SK-N-SH (cell line): Measurements from ENCODE around the gene YY1. TPM values are rescaled to one million over a fixed set of nuclear protein-coding genes. Genes with fewer than 3 reads are reported as not detected.
A peak's percentile ranks its signal among the peaks of the same experiment; 100 is the strongest.

Experiments
- CTCF ChIA-PET: fragments of 300-600, 350-600 bp; formaldehyde crosslinking; extraction: SDS; loops from one replicate; lab custom pipeline; 2021; lab: Yijun Ruan, JAX
- POLR2A ChIA-PET: fragments of 350-600 bp; sonication (Branson Sonifier 250); formaldehyde crosslinking; extraction: SDS; loops from one replicate; lab custom pipeline; 2020; ENCODE audit warnings: antibody characterized with exemption, inconsistent platforms; lab: Yijun Ruan, JAX
- DNase-seq: peaks from one replicate; pipeline ENCODE4 v3.0.0; 2012
- H2AFZ ChIP-seq: fragments of 200-600 bp; sonication (generic); 2 replicates; pipeline ENCODE4 v1.8.1; 2016; ENCODE audit warnings: antibody characterized with exemption, mild to moderate bottlenecking, low read depth
- H3F3A ChIP-seq: fragments of 200-600 bp; sonication (generic); replicated peaks from 2 replicates; pipeline ENCODE3; 2016; ENCODE audit warnings: antibody characterized with exemption, mild to moderate bottlenecking; ENCODE audit not compliant: insufficient read depth
- H3K27ac ChIP-seq, 2 experiments: fragments of 200-500 bp in 1 of 2; fragments of 200-600 bp in 1 of 2; sonication (Bioruptor generic) in 1 of 2; sonication (generic), shearing (Covaris generic) in 1 of 2; 2 replicates each; pipeline versions ENCODE4 v1.5.1 to v1.6.1; 2014 to 2016; ENCODE audit warnings: low read depth in 2 of 2, inconsistent platforms in 1 of 2, low read length in 1 of 2, mild to moderate bottlenecking in 1 of 2, mixed read lengths in 1 of 2
- H3K27me3 ChIP-seq: fragments of 200-600 bp; sonication (generic), shearing (Covaris generic); 2 replicates; pipeline ENCODE4 v1.6.1; 2016; ENCODE audit warnings: mixed run types; ENCODE audit not compliant: insufficient read depth
- H3K36me3 ChIP-seq, 2 experiments: fragments of 200-500 bp in 1 of 2; fragments of 200-600 bp in 1 of 2; sonication (Bioruptor generic) in 1 of 2; sonication (generic) in 1 of 2; replicated peaks in 1 of 2; 2 replicates each; pipeline versions ENCODE3 to v1.5.1; 2014 to 2016; ENCODE audit warnings: low read length in 1 of 2, mild to moderate bottlenecking in 1 of 2; ENCODE audit not compliant: insufficient read depth in 2 of 2, control insufficient read depth in 1 of 2
- H3K4me1 ChIP-seq, 2 experiments: fragments of 200-500 bp in 1 of 2; fragments of 200-600 bp in 1 of 2; sonication (Bioruptor generic) in 1 of 2; sonication (generic), shearing (Covaris generic) in 1 of 2; 2 replicates each; pipeline versions ENCODE4 v1.5.1 to v1.6.1; 2014 to 2016; ENCODE audit warnings: low read depth in 1 of 2, low read length in 1 of 2, mixed run types in 1 of 2; ENCODE audit not compliant: insufficient read depth in 2 of 2, control insufficient read depth in 1 of 2
- H3K4me2 ChIP-seq: fragments of 200-600 bp; sonication (generic), shearing (Covaris generic); 2 replicates; pipeline ENCODE4 v1.6.1; 2017; ENCODE audit warnings: mixed run types
- H3K4me3 ChIP-seq, 2 experiments: fragments of 200-500 bp in 1 of 2; fragments of 200-600 bp in 1 of 2; sonication (Bioruptor generic) in 1 of 2; sonication (generic), shearing (Covaris generic) in 1 of 2; 2 replicates each; pipeline versions ENCODE4 v1.5.1 to v1.8.1; 2014 to 2016; ENCODE audit warnings: low read depth in 2 of 2, inconsistent platforms in 1 of 2, low read length in 1 of 2, mild to moderate bottlenecking in 1 of 2, mixed read lengths in 1 of 2, moderate library complexity in 1 of 2
- H3K79me2 ChIP-seq: fragments of 200-600 bp; sonication (generic); 2 replicates; pipeline ENCODE4 v1.8.1; 2017; ENCODE audit warnings: mild to moderate bottlenecking; ENCODE audit not compliant: insufficient read depth
- H3K9ac ChIP-seq: fragments of 200-600 bp; sonication (generic); 2 replicates; pipeline ENCODE4 v1.6.1; 2017; ENCODE audit warnings: mixed run types
- H3K9me2 ChIP-seq: fragments of 200-600 bp; sonication (generic); 2 replicates; pipeline ENCODE4 v1.6.1; 2017; ENCODE audit warnings: mixed run types
- H3K9me3 ChIP-seq: fragments of 200-600 bp; sonication (generic); 2 replicates; pipeline ENCODE4 v1.6.1; 2017; ENCODE audit warnings: mixed run types, mild to moderate bottlenecking, moderate library complexity
- H4K20me1 ChIP-seq: fragments of 200-600 bp; sonication (generic); 2 replicates; pipeline ENCODE4 v1.6.1; 2017; ENCODE audit warnings: mild to moderate bottlenecking, mixed run types; ENCODE audit not compliant: insufficient read depth
- CTCF ChIP-seq: fragments of 200-600 bp; sonication (generic); IDR thresholded peaks from 2 replicates; pipeline ENCODE4 v1.6.1; 2017; ENCODE audit warnings: antibody characterized with exemption, mild to moderate bottlenecking, moderate library complexity
- FOSL2 ChIP-seq: IDR thresholded peaks from 2 replicates; pipeline ENCODE4 v1.4.0; 2012; ENCODE audit warnings: low read depth, mild to moderate bottlenecking, moderate library complexity, borderline replicate concordance
- FOXJ3 ChIP-seq: sonication (generic); formaldehyde crosslinking; IDR thresholded peaks from 2 replicates; pipeline ENCODE4 v1.5.1; 2020; ENCODE audit warnings: mild to moderate bottlenecking, missing genetic modification reagents
- FOXM1 ChIP-seq: IDR thresholded peaks from 2 replicates; pipeline ENCODE4 v1.4.0; 2012; ENCODE audit warnings: low read depth, mild to moderate bottlenecking
- MXI1 ChIP-seq: IDR thresholded peaks from 2 replicates; pipeline ENCODE4 v1.6.1; 2012; ENCODE audit warnings: mild to moderate bottlenecking, low read depth, low read length, improper control_type of control experiment
- NFIC ChIP-seq: IDR thresholded peaks from 2 replicates; pipeline ENCODE4 v1.4.0; 2012; ENCODE audit warnings: borderline replicate concordance
- PBX3 ChIP-seq: IDR thresholded peaks from 2 replicates; pipeline ENCODE4; 2012
- RCOR1 ChIP-seq: fragments of 150-350 bp; IDR thresholded peaks from 2 replicates; pipeline ENCODE4 v1.6.1; 2017; ENCODE audit warnings: antibody characterized with exemption, low read length
- RXRA ChIP-seq: IDR thresholded peaks from 2 replicates; pipeline ENCODE4 v1.4.0; 2012; ENCODE audit warnings: low read depth, mild to moderate bottlenecking, borderline replicate concordance
- TEAD4 ChIP-seq: IDR thresholded peaks from 2 replicates; pipeline ENCODE4 v1.4.0; 2012; ENCODE audit warnings: mild to moderate bottlenecking, borderline replicate concordance; ENCODE audit not compliant: insufficient read depth
- USF2 ChIP-seq: fragments of 150-350 bp; IDR thresholded peaks from 2 replicates; pipeline ENCODE4 v1.6.1; 2017; ENCODE audit warnings: antibody characterized with exemption, low read length, low read depth, borderline replicate concordance
- WGBS: methylation state at CpG from one replicate; pipeline ENCODE4 v1.1.6; 2017; ENCODE audit warnings: low lambda C conversion rate; 5-methylcytosine and 5-hydroxymethylcytosine counted together
- polyA plus RNA-seq, 3 experiments: library from polyadenylated mRNA; depleted of rRNA; stranded (reverse); fragments of >200 nt; gene quantifications; 2 replicates each; pipeline ENCODE4 v1.2.3, GENCODE V29; 2012

The YY1 gene
- polyA plus RNA-seq, 1 of the 3 experiments (the other 2 are of a cell fraction): 18.1 TPM

- no peak for DNase-seq
- H3F3A ChIP-seq: peaks cover 7% of the 10 kb centered on the region
- peaks cover 74% of the 10 kb centered on the region for H3K79me2 ChIP-seq
- H4K20me1 ChIP-seq: peaks cover 66% of the 10 kb centered on the region
- ChIA-PET POLR2A (no interaction called here), CTCF (interaction anchor here (1.0 to 1.5 kb wide), 3 partner anchors 11 to 104 kb away, joined by 3 to 6 read pairs (median 4); no protein-coding TSS in a partner anchor)
- peak overlapping the region; percentile 45 to 47; a peak in 2 of 4 replicates for H3K27ac ChIP-seq
- no peak overlapping the region for H2AFZ ChIP-seq
- no peak overlapping the region for H3K9ac ChIP-seq
- H3K4me2 ChIP-seq: peak overlapping the region; percentile 56; the same call in 1 of the 2 replicates
- H3K27me3 ChIP-seq: no peaks in the 10 kb centered on the region
- 0 out of 2 replicates have a peak, but pooled peaks have one; percentile 0 for TF ChIP-seq CTCF
- no peak for TF ChIP-seq MXI1
- peaks cover 4 to 11% of the 10 kb centered on the region in 2 experiments for H3K4me1 ChIP-seq
- 100% methylated on average over 2 of the region's 2 CpGs for WGBS
- peaks cover 32 to 41% of the 10 kb centered on the region in 2 experiments for H3K36me3 ChIP-seq
- no peaks in the 10 kb centered on the region for H3K9me3 ChIP-seq
- no peaks in the 10 kb centered on the region for H3K9me2 ChIP-seq
- no peak overlapping the region for H3K4me3 ChIP-seq
These were observed 40.2 kb downstream of the YY1 start for GRCh38 chr14:100279133-100279532.

GRCh38 chr14:100279563-100279962 is 40.6 kb downstream of the YY1 start:
- peaks cover 69% of the 10 kb centered on the region for H3K79me2 ChIP-seq
- H4K20me1 ChIP-seq: peaks cover 62% of the 10 kb centered on the region
- ChIA-PET POLR2A (no interaction called here), CTCF (interaction anchor here (1.1 to 1.5 kb wide), 2 partner anchors 98 to 103 kb away, joined by 4 to 6 read pairs; no protein-coding TSS in a partner anchor)
- H3K9ac ChIP-seq: no peak overlapping the region
- H3K4me2 ChIP-seq: 0 out of 2 replicates have a peak overlapping the region, but pooled peaks have one; percentile 56
- peaks cover 7% of the 10 kb centered on the region for H3F3A ChIP-seq
- H3K4me3 ChIP-seq: no peak overlapping the region
- WGBS: 88% methylated on average over 4 of the region's 8 CpGs
- H3K36me3 ChIP-seq: peaks cover 28 to 37% of the 10 kb centered on the region in 2 experiments
- no peaks in the 10 kb centered on the region for H3K9me3 ChIP-seq
- H3K9me2 ChIP-seq: no peaks in the 10 kb centered on the region
- H3K27ac ChIP-seq: peak overlapping the region; percentile 16 to 45; a peak in 2 of 4 replicates
- no peak overlapping the region for H2AFZ ChIP-seq
- DNase-seq: no peak
- no peaks in the 10 kb centered on the region for H3K27me3 ChIP-seq
- H3K4me1 ChIP-seq: peaks cover 6 to 11% of the 10 kb centered on the region in 2 experiments
- TF ChIP-seq RXRA (no peak), USF2 (no peak), RCOR1 (no peak), TEAD4 (no peak), NFIC (no peak), FOSL2 (no peak), FOXM1 (no peak), PBX3 (no peak), FOXJ3 (CRISPR knock-in tag) (no peak)
